Kidney epithelial cell (primary cell): ENCODE data around the gene SLAMF6. TPM values are rescaled to one million over a fixed set of nuclear protein-coding genes. Genes with fewer than 3 reads are reported as not detected.
"Not testable (repeated sequence)": the region's sequence is repeated elsewhere in the genome, so short reads cannot be mapped to it uniquely, and the experiment has no call there.

ENCODE experiments used
- DNase-seq: peaks from one replicate; pipeline ENCODE4 v3.0.0-alpha.2; 2010; ENCODE audit warnings: low read depth
- H3K27me3 ChIP-seq: 2 replicates; pipeline ENCODE4 v1.6.0; 2011; ENCODE audit warnings: low read length; ENCODE audit not compliant: control insufficient read depth, insufficient read depth
- H3K36me3 ChIP-seq: 2 replicates; pipeline ENCODE4 v1.5.1; 2011; ENCODE audit warnings: low read length; ENCODE audit not compliant: control insufficient read depth, insufficient read depth
- H3K4me3 ChIP-seq: 2 replicates; pipeline ENCODE4 v1.5.1; 2011; ENCODE audit warnings: low read depth, mild to moderate bottlenecking, control low read depth, low read length
- total RNA-seq: library from RNA; depleted of rRNA; stranded (reverse); fragments of >200 nt; gene quantifications from 2 replicates; pipeline ENCODE4 v1.2.3, GENCODE V29; 2015
- TF ChIP-seq, protein P1 (sequence below): IDR thresholded peaks from 2 replicates; pipeline ENCODE4 v1.5.1; 2011; ENCODE audit warnings: mild to moderate bottlenecking, moderate library complexity, low read length, control low read depth, inconsistent platforms; ENCODE audit not compliant: insufficient read depth, poor library complexity, severe bottlenecking

SLAMF6 gene
- total RNA-seq, 1 donor from 2014 or later = not detected

DNA sequence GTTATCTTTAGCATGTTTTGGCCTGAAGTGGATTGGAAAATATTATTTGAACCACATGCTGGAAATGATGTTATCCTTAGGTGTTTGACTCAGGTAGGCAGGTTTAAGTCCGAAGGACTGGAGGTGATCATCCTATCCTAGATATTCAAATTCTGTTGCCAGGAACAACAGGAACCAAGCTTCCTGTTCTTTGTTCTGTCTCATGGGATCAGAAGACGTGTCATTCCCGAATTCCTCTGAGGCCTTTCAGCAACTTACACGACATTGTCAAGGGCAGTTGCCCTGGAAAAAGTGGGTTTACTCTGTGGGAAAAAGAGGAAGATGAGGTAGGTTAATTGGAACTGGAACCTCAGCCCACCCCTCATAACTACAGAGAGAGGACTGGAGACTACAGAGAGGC is 36.6 kb downstream of the SLAMF6 start:
- TF ChIP-seq, protein P1, sequence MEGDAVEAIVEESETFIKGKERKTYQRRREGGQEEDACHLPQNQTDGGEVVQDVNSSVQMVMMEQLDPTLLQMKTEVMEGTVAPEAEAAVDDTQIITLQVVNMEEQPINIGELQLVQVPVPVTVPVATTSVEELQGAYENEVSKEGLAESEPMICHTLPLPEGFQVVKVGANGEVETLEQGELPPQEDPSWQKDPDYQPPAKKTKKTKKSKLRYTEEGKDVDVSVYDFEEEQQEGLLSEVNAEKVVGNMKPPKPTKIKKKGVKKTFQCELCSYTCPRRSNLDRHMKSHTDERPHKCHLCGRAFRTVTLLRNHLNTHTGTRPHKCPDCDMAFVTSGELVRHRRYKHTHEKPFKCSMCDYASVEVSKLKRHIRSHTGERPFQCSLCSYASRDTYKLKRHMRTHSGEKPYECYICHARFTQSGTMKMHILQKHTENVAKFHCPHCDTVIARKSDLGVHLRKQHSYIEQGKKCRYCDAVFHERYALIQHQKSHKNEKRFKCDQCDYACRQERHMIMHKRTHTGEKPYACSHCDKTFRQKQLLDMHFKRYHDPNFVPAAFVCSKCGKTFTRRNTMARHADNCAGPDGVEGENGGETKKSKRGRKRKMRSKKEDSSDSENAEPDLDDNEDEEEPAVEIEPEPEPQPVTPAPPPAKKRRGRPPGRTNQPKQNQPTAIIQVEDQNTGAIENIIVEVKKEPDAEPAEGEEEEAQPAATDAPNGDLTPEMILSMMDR = no peak
- no peak for DNase-seq
- Histone ChIP-seq H3K4me3 (no peak overlapping the region), H3K36me3 (no peaks in the 10 kb centered on the region), H3K27me3 (no peaks in the 10 kb centered on the region)

DNA sequence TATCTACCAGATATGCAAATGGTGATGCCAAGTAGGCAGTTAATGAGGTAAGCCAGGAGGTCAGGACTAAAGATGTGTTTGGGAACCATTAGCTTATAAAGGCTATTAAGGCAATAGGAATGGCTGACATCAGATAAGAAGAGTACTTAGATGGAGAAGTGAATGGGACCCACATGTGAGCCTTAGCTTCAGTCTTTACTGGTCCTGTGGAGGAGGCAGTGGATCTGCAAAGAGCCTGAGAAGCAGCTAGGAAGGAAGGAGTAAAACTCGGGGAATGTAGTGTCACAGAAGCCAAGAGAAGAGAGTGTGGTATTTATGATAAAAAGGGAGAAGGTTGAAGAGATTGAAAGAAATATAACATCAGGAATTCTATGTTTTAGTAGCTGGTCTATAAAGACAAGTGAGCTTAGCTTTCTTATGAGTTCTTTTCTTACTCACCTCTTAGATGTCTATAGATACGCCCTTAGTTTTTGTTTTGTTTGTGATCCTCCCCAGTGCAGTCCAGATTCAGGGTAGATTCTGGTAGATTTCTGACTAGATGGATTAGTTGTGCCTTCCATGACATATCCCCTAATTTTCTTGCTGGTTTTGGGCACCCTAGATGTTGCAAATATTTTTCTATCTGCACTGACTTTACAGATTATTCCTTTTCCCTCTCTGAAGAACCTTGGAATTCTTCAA is 39.4 kb downstream of the SLAMF6 start:
- Histone ChIP-seq H3K4me3 (no peak overlapping the region), H3K27me3 (no peaks in the 10 kb centered on the region), H3K36me3 (no peaks in the 10 kb centered on the region)
- no peak for DNase-seq
- TF ChIP-seq, protein P1 = no peak

DNA sequence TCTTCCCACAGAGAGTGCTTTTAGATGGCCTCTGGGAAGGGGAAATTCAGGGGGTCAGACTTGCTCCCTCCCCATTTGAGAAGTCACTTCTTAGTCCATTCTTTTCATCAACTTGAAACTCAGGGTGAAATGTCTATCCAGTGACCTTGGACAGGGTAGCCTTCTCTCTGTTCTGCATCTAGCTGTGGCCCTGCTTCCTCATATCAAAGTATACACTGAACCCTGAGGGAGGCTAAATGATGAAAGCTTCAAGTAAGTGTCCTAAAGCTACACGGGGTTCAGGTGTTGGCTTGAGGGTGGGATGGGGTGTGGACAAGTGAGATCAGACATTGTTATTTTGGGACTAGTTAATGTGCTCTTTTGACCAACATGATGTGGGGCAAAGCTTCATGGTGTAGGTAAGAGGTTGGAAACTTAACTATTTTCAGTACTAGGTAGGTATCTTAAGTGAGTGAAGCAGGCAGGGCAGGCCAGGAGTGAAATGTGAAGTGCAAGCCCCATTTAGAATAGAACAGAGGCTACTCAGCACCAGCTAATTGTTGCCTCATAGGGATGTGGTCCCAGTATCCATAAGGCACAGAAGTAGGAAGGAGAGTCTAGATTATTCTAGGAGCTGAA is 41.0 kb downstream of the SLAMF6 start:
- H3K27me3 ChIP-seq = no peaks in the 10 kb centered on the region
- TF ChIP-seq, protein P1 = no peak
- no peak for DNase-seq
- no peak overlapping the region for H3K4me3 ChIP-seq
- no peaks in the 10 kb centered on the region for H3K36me3 ChIP-seq

DNA sequence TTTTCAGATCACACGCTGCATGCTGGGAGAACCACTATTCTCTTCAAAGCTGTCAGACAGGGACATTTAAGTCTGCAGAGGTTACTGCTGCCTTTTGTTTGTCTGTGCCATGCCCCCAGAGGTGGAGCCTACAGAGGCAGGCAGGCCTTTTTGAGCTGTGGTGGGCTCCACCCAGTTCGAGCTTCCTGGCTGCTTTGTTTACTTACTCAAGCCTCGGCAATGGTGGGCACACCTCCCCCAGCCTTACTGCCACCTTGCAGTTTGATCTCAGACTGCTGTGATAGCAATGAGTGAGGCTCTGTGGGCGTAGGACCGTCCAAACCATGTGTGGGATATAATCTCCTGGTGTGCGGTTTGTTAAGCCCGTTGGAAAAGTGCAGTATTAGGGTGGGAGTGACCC is 42.3 kb downstream of the SLAMF6 start:
- H3K36me3 ChIP-seq, H3K4me3 ChIP-seq, DNase-seq, H3K27me3 ChIP-seq: not testable (repeated sequence)

DNA sequence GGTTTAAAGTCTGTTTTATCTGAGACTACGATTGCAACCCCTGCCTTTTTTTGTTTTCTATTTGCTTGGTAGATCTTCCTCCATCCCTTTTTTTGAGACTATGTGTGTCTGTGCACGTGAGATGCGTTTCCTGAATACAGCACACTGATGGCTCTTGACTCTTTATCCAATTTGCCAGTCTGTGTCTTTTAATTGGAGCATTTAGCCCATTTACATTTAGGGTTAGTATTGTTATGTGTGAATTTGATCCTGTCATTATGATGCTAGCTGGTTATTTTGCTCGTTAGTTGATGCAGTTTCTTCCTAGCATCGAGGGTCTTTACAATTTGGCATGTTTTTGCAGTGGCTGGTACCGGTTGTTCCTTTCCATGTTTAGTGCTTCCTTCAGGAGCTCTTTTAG is 44.0 kb downstream of the SLAMF6 start:
- not testable (repeated sequence) for H3K4me3 ChIP-seq, DNase-seq, H3K27me3 ChIP-seq, H3K36me3 ChIP-seq

DNA sequence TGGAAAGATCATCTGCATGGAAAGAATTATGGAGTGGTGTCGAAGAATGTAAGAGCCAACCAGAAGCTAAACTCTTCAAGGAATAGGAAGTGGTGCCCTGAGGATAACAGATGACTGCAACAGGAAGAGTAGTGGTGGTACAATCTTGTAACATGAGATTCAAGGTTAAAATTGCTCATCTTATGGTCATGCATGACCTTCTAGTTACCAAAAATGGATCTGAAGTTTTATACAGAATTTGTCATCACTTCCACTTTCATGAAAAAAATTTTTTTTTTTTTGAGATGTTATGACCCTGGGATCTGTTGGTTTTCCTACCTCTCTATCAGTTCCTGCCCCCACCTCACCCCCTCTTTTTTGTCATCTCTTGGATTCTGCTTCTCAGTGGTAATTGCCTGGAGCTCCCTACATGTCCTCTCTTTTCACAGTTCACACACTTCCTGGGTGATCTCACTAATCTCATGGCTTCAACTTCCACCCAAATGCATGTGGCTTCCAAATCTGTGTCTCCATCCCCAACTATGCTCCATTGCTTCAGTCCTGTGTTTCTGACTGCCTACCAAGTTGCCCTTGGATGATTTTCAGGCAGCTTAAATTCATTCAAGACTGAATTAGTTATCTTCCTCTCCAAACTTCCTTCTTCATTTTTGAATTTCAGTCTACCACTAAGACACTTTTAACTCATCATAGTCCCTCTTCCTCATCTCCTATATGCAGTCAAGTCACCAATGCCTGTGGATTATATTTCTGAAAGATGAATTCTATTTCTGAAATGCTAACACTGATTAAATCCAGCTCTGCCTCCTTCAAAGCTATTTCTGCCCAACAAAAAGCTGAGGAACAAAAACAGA is 48.4 kb downstream of the SLAMF6 start:
- Histone ChIP-seq H3K36me3 (no peaks in the 10 kb centered on the region), H3K4me3 (no peak overlapping the region), H3K27me3 (no peaks in the 10 kb centered on the region)
- DNase-seq = no peak
- TF ChIP-seq, protein P1 = no peak
